ENCODE measurements around the gene CABLES1.

GRCh38 chr18:23234619-23235018, 99.3 kb downstream of the CABLES1 start:
- TF ChIP-seq CTCF (IDR thresholded peaks at IDR 0.05 in 4 of 5, conservative IDR thresholded peaks at IDR 0.05 in 1 of 5) = no peak
- TF ChIP-seq POLR2A (IDR thresholded peaks at IDR 0.05) = no peak
